Transverse colon (tissue), 4 donors: ENCODE measurements around the gene LMTK3.

Source experiments
- EP300 ChIP-seq: sonication (generic); formaldehyde crosslinking; IDR thresholded peaks from one replicate; pipeline ENCODE4 v1.6.1; 2017; ENCODE audit warnings: antibody characterized with exemption, low read depth
- POLR2A ChIP-seq: fragments of 450-650 bp; IDR thresholded peaks from one replicate; pipeline ENCODE4 v1.6.1; 2016; ENCODE audit warnings: antibody characterized with exemption, mild to moderate bottlenecking, moderate library complexity
- POLR2AphosphoS5 ChIP-seq, 3 donors: sonication (generic); formaldehyde crosslinking; IDR thresholded peaks; one replicate each; pipeline ENCODE4 v1.6.1; 2016; ENCODE audit warnings: antibody characterized with exemption in 3 of 3
- TF ChIP-seq, protein P1 (sequence below), 5 experiments: fragments of 200-600 bp in 3 of 5; fragments of 450-650 bp in 2 of 5; sonication (generic) in 3 of 5; IDR thresholded peaks; 1 replicate in 2 of 5; 2 replicates in 3 of 5; pipeline ENCODE4 v1.5.1; 2016 to 2017; ENCODE audit warnings: antibody characterized with exemption in 5 of 5, inconsistent platforms in 3 of 5, mild to moderate bottlenecking in 2 of 5, moderate library complexity in 1 of 5

DNA sequence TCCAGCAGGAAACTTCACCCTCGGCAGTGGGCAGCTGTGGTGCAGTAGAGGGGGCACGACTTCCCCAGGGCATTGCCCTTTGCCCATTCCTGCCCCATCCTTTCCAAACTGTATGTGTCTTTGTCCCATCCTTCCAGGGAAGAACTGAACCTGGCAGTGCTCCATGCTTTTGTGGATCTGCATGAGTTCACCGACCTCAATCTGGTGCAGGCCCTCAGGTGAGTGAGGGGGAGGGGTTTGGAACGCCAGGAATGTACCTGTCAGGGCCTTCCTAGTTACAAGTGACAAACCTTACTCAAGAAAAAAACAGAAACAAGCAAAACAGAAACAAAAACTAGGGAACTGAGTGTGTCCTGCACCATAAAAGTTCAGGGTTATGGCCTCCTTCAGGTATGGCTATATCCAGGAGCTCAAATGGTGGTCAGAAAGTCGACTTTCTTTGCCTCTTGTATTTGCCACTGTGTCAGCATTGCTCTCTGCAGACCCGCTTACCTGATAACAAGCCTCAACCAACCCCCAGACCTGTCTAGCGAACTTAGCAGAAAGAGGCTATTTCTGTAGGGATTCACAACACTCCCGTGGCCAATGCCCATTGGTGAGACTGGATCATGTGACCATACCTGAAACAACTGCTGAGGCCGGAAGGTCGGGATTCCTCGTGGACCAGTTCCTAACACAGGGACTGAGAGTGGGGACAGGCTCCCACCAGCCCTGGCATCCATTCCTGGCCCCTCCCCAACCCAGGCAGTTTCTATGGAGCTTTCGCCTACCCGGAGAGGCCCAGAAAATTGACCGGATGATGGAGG lies 38.3 kb downstream of the LMTK3 start:
- TF ChIP-seq, protein P1, sequence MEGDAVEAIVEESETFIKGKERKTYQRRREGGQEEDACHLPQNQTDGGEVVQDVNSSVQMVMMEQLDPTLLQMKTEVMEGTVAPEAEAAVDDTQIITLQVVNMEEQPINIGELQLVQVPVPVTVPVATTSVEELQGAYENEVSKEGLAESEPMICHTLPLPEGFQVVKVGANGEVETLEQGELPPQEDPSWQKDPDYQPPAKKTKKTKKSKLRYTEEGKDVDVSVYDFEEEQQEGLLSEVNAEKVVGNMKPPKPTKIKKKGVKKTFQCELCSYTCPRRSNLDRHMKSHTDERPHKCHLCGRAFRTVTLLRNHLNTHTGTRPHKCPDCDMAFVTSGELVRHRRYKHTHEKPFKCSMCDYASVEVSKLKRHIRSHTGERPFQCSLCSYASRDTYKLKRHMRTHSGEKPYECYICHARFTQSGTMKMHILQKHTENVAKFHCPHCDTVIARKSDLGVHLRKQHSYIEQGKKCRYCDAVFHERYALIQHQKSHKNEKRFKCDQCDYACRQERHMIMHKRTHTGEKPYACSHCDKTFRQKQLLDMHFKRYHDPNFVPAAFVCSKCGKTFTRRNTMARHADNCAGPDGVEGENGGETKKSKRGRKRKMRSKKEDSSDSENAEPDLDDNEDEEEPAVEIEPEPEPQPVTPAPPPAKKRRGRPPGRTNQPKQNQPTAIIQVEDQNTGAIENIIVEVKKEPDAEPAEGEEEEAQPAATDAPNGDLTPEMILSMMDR (IDR thresholded peaks at IDR 0.05), result no peak
- TF ChIP-seq POLR2AphosphoS5 (IDR thresholded peaks at IDR 0.05), result no peak
- TF ChIP-seq POLR2A, result no peak
- TF ChIP-seq EP300, result no peak
